ENCODE data around the gene SLC25A12.
A peak's percentile ranks its signal among the peaks of the same experiment; 100 is the strongest.
"Not testable (repeated sequence)": the region's sequence is repeated elsewhere in the genome, so short reads cannot be mapped to it uniquely, and the experiment has no call there.

SLC25A12 gene

GRCh38 chr2:171893824-171894611, at the start of gene SLC25A12:
Gene SLC25A12 (minus strand): TSS chr2:171894244. CDS start chr2:171894214, 30 bp downstream.
- DNase-seq: peak in 1 of 2 experiments; percentile 42

DNA sequence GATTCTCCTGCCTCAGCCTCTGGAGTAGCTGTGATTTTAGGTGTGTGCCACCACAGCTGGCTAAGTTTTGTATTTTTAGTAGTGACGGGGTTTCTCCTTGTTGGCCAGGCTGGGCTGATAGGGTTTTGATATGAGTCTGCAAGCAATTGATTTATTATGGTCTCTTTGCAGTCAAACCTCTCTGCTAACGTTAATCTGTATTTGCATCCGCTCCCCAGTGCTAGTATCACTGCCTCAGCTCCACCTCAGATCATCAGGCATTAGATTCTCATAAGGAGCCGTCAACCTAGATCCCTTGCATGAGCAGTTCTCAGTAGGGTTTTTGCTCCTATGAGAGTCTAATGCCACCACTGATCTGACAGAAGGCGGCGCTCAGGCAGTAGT, 47.3 kb upstream of the SLC25A12 start:
- no peak for DNase-seq

DNA sequence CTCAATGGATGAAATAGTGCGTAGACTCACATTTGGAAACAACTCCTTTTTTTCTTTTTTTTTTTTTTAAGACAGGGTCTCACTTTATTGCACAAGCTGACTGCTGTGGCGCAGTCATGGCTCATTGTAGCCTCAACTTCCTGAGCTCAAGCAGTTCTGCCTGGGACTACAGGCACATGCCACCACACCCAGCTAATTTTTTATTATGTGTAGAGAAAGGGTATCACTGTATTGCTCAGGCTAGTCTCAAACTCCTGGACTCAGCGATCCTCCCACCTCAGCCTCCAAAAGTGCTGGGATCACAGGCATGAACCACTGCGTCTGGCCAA, 45.7 kb upstream of the SLC25A12 start:
- no peak for DNase-seq

- DNase-seq: no peak
Observed at GRCh38 chr2:171939058-171939742, 45.2 kb upstream of the SLC25A12 start.

- DNase-seq: no peak
Observed at GRCh38 chr2:171930385-171930784, 36.3 kb upstream of the SLC25A12 start.

- DNase-seq: no peak
Observed at GRCh38 chr2:171924170-171924942, 30.3 kb upstream of the SLC25A12 start.

DNA sequence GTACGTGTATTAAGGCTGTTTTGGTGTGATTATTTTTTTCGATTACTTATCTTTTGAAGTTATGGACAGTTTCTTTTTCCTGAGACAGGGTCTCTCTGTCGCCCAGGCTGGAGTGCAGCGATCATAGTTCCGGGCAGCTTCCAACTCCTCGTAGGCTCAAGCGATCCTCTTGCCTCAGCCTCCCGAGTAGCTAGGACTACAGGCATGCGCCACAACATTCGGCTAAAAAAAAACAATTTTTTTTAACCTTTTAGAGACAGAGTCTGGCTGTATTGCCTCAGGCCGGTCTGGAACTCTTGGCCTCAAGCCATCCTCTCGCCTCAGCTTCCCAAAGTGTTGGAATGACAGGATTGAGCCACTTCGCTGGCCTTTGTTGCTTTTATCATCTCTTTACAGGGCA, 29.2 kb upstream of the SLC25A12 start:
- DNase-seq: no peak

DNA sequence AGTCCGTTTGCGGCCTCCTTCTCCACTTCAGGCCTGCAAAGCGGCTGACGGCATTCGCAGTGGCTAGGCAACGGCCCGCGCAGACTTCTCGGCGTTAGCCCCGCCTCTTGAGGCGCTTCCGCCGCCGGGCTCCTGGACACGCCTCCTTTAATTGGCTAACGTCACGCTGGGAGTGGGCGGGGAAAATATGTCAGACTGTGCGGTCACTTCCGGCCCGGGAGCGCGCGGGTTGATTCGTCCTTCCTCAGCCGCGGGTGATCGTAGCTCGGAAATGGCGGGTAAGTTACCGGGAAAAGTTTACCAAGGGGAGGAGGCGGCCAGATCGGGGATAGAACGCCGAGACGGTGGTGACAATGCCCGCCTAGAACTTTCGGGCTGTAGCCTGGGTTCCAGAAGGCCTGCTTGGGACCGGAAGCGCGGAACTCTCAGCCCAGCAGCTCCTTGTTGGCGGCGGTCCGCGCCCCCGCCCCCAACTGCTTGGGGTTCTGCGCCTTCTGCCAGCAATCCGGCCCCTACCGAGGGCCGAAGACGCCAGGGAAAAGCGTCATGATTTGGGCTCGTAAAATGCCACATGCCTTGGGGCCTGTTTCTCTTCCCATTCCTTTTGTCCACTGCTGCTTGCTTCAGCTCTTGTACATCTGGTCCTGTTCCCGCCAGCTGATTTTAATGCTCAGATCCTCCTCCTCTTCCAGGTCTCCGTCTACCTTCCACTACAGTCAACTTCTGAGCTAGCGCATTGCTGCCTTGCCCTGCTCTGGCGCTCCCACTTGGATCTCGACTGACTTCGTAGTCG, 28.4 kb upstream of the SLC25A12 start, which contains the start of gene HAT1:
HAT1 (plus strand) TSS at position 232 of the 793 bp plus-strand sequence; CDS start at position 272, 40 bp downstream.
- peak; percentile 77 to 93 for DNase-seq

- no peak for DNase-seq
Observed at GRCh38 chr2:171921970-171922229, 27.9 kb upstream of the SLC25A12 start.

DNA sequence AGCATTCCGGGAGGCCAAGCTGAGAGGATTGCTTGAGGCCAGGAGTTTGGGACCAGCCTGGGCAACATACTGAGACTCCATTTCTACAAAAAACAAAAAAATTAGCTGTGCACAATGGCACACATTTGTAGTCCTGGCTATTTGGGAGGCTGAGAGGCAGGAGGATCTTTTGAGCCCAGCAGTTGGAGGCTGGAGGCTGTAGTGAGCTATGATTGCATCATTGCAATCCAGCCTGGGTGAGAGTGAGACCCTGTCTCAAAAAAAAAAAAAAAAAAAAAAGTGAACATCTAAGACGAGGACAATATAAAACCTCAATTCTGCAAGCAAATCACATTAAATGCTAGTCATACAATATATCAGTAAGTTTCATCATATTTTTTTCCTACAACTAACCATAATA, 25.4 kb upstream of the SLC25A12 start:
- DNase-seq: no peak

- DNase-seq: no peak
Observed at GRCh38 chr2:171913517-171913916, 19.5 kb upstream of the SLC25A12 start.

DNA sequence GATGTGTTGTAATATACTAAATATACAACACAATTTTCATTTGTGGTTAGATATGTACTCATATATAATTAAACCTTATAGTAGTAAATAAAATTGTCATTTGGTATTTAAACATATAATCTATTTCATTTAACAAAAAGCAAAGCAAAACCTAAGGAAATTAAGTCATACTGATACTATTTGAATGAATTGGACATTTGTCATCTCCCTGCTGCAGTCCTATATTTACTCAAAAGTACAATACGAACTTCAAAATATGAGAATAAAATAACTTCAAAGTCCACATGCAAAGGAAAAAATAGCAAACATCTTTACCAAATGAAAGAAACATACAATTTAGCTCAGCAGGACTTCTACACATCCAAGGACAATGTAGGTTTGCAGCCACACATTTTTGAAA, 16.4 kb upstream of the SLC25A12 start:
- no peak for DNase-seq

- no peak for DNase-seq
Observed at GRCh38 chr2:171909266-171909665, 15.2 kb upstream of the SLC25A12 start.

- DNase-seq: no peak
Observed at GRCh38 chr2:171908235-171908634, 14.2 kb upstream of the SLC25A12 start.

DNA sequence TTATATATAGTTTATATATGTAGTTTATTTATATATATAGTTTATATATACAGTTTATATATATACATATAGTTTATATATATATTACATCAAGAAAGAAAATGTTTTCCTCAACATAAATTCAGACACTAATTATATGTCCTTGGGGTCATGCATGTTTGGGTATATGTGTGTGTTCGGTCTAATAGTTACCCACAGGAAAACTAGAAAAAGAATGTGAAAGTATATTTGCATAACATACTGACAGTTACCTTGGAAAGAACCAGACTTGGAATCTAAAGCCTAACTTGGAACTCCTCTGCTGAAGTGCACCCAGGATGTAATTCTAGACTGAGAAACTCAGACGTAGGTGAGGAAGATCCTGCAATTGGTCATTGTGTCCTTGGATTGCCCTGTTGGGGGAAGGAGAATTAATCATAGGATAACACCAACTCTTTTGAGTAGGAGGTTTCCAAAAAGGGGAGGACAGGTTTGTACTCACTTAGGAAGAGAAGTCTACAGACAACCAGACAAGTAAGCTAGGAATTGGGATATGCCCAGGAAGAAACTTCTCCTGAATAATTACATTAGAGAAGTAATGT, 8.9 kb upstream of the SLC25A12 start:
- no peak for DNase-seq

GRCh38 chr2:171899623-171900282, 5.7 kb upstream of the SLC25A12 start:
- DNase-seq: not testable (repeated sequence)

DNA sequence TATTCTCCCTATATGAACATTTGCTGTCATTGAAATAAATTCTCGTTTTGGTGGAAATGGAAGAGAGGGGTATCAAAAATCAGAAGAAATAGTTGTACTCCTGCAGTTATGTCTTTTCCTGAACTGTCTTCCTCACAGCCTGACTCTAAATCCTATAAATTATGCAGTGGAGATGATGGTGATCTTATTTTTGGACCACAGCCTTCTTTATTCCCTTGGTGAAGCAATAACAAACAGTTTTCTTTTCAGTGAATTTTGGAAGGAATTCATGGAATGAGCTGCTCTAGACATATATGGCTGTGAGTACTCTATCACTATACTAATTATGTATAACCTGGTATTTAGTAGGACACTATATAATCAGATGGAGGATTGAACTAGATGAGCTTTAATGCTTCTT, 1.7 kb upstream of the SLC25A12 start:
- DNase-seq: no peak

DNA sequence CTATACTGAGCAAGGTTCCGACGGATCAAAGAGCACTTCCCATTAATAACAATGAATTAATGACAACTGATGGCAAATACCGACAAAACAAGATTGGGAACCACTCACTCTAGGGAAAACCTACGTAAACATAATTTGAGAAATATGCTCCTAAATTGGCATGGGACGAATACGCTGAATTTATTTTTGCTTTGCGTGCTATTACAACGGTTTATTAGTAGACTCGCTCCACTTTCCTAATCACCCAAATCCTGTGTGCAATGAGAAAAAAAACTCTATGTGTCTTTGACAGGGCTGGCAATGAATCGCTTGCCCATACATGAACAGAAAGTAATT, 536 bp upstream of the SLC25A12 start:
- no peak for DNase-seq

GRCh38 chr2:171893196-171893823, 734 bp downstream of the SLC25A12 start:
- no peak for DNase-seq

GRCh38 chr2:171889808-171890207, 4.2 kb downstream of the SLC25A12 start:
- DNase-seq: no peak

DNA sequence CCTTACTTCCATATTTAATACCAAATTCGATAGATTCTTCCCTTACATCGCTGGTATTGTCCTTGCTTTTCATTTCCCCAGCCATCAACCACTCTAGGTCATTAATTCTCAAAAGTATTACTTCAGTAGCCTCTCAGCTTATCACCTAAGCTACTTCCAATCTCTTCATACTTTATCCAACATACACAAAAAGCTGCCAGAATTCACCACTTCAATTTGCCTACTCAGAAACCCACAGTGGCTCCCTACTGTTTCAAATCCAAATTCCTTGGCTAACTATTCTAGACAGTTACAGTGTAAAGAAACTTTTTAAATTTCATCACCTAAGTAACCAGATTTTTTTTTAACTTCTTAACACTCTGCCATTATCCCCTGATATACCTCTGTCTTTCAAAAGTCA, 4.7 kb downstream of the SLC25A12 start:
- no peak for DNase-seq
